Measurements from ENCODE around the gene FIZ1. TPM values are rescaled to one million over a fixed set of nuclear protein-coding genes. Genes with fewer than 3 reads are reported as not detected.

The FIZ1 gene
- total and polyA plus RNA-seq, 11 donors = 10.0 to 16.7 (median 12.9) TPM

- Histone ChIP-seq H3K4me1 (peaks cover 0 to 48% (median 29%) of the 10 kb centered on the region in 12 donors), H3K27ac (peak overlapping the region; percentile 85 to 96 (median 91)), H3K27me3 (peaks cover 0 to 6% (median 0%) of the 10 kb centered on the region in 9 donors), H3K4me3 (peak overlapping the region in 8 of 12 donors; percentile 1 to 41 (median 31)), H3K9me3 (no peaks in the 10 kb centered on the region), H3K36me3 (no peaks in the 10 kb centered on the region)
- WGBS, 4 donors = 20 to 31% (median 22%) methylated on average over 11 of the region's 11 CpGs
- DNase-seq (peak; percentile 67 to 82 (median 71)), ATAC-seq (peak; percentile 87 to 89 (median 89))
- no peak for TF ChIP-seq CTCF (IDR thresholded peaks at IDR 0.05)
- TF ChIP-seq POLR2A (IDR thresholded peaks at IDR 0.05) = peak in 1 of 2 donors; percentile 66
- intact Hi-C loops (cut with DNase I) = loop anchor here in 4 of 10 donors (1.0 to 5.0 kb wide), 7 partner anchors 17 to 51 kb away; partner anchors contain the start of genes FIZ1 (in 2 of the 4) and ZNF579 (in 2 of the 4)
Observed at GRCh38 chr19:55546011-55546410, 53.3 kb downstream of the FIZ1 start.

GRCh38 chr19:55545443-55545842, 53.9 kb downstream of the FIZ1 start, which contains the start of gene SBK3:
SBK3 (minus strand) TSS chr19:55545543; CDS start chr19:55545543, 0 bp downstream.
- ATAC-seq (peak in 2 of 4 donors; percentile 3), DNase-seq (peak in 1 of 5 donors; percentile 36)
- Histone ChIP-seq H3K9me3 (no peaks in the 10 kb centered on the region), H3K36me3 (no peaks in the 10 kb centered on the region), H3K27me3 (peaks cover 0 to 6% (median 0%) of the 10 kb centered on the region in 9 donors), H3K27ac (peak within 1 kb of the TSS; percentile 85 to 96 (median 91)), H3K4me3 (peak within 1 kb of the TSS in 8 of 12 donors; percentile 1 to 41 (median 31)), H3K4me1 (peaks cover 0 to 48% (median 29%) of the 10 kb centered on the region in 12 donors)
- intact Hi-C loops (cut with DNase I) = loop anchor here in 4 of 10 donors (5.0 kb wide), 3 partner anchors 37 to 52 kb away; partner anchors contain the start of genes FIZ1 (in 2 of the 4) and ZNF579 (in 1 of the 4)
- WGBS, 4 donors = 78 to 85% (median 83%) methylated on average over 10 of the region's 10 CpGs
- TF ChIP-seq CTCF (IDR thresholded peaks at IDR 0.05) (no peak), POLR2A (IDR thresholded peaks at IDR 0.05) (no peak)

GRCh38 chr19:55544776-55545439, 54.4 kb downstream of the FIZ1 start:
- WGBS, 4 donors = 68 to 78% (median 73%) methylated on average over 23 of the region's 23 CpGs
- no peak for TF ChIP-seq CTCF (IDR thresholded peaks at IDR 0.05)
- no peak for TF ChIP-seq POLR2A (IDR thresholded peaks at IDR 0.05)
- peaks cover 0 to 2% (median 0%) of the 10 kb centered on the region in 9 donors for H3K27me3 ChIP-seq
- ATAC-seq = no peak
- H3K4me3 ChIP-seq = peak overlapping the region in 2 of 12 donors; percentile 34 to 40
- intact Hi-C loops (cut with DNase I) = loop anchor here in 4 of 10 donors (5.0 kb wide), 3 partner anchors 37 to 52 kb away; partner anchors contain the start of genes FIZ1 (in 2 of the 4) and ZNF579 (in 1 of the 4)
- H3K9me3 ChIP-seq = no peaks in the 10 kb centered on the region
- peak in 1 of 5 donors; percentile 58 for DNase-seq
- H3K4me1 ChIP-seq = peaks cover 0 to 44% (median 27%) of the 10 kb centered on the region in 12 donors
- no peaks in the 10 kb centered on the region for H3K36me3 ChIP-seq
- peak overlapping the region in 4 of 12 donors; percentile 88 to 95 (median 91) for H3K27ac ChIP-seq

GRCh38 chr19:55544014-55544413, 55.3 kb downstream of the FIZ1 start:
- Histone ChIP-seq H3K4me1 (peaks cover 0 to 37% (median 21%) of the 10 kb centered on the region in 12 donors), H3K4me3 (no peak overlapping the region), H3K36me3 (no peaks in the 10 kb centered on the region), H3K9me3 (no peaks in the 10 kb centered on the region), H3K27ac (no peak overlapping the region), H3K27me3 (no peaks in the 10 kb centered on the region)
- intact Hi-C loops (cut with DNase I) = no loop called here
- no peak for ATAC-seq
- 88 to 98% (median 89%) methylated on average over 9 to 15 of the region's 15 CpGs for WGBS, 4 donors
- peak in 1 of 5 donors; percentile 47 for DNase-seq
- TF ChIP-seq CTCF (IDR thresholded peaks at IDR 0.05) = no peak
- TF ChIP-seq POLR2A (IDR thresholded peaks at IDR 0.05) = no peak

Measured in heart left ventricle (tissue), 16 donors.